HG03060 (cell line): ENCODE results near the gene ZG16B.
A peak's percentile ranks its signal among the peaks of the same experiment; 100 is the strongest.

Experiments
- ATAC-seq: cut with Tn5 transposase; IDR thresholded peaks from one replicate; pipeline ENCODE4 v1.9.1; 2021; ENCODE audit warnings: low read depth, moderate number of reproducible peaks; ENCODE audit not compliant: unreplicated experiment

Gene ZG16B

GRCh38 chr16:2859686-2860265, 29.7 kb downstream of the ZG16B start:
- no peak for ATAC-seq

- no peak for ATAC-seq
Measured at GRCh38 chr16:2860826-2861567, 30.9 kb downstream of the ZG16B start.

GRCh38 chr16:2865651-2866050, 35.5 kb downstream of the ZG16B start:
- ATAC-seq, result no peak

GRCh38 chr16:2866431-2866830, 36.3 kb downstream of the ZG16B start:
- no peak for ATAC-seq

- no peak for ATAC-seq
Measured at GRCh38 chr16:2867661-2867986, 37.5 kb downstream of the ZG16B start.

GRCh38 chr16:2867987-2868789, 38.1 kb downstream of the ZG16B start:
- peak; percentile 50 for ATAC-seq

GRCh38 chr16:2871926-2872325, 41.8 kb downstream of the ZG16B start:
- ATAC-seq, result no peak

- no peak for ATAC-seq
Measured at GRCh38 chr16:2874032-2874911, 44.2 kb downstream of the ZG16B start.

- ATAC-seq, result no peak
Measured at GRCh38 chr16:2874912-2875362, 44.8 kb downstream of the ZG16B start.

GRCh38 chr16:2879854-2880508, 49.9 kb downstream of the ZG16B start:
- no peak for ATAC-seq
